Body of pancreas (tissue), 4 donors: ENCODE results near the gene SP100. TPM values are rescaled to one million over a fixed set of nuclear protein-coding genes. Genes with fewer than 3 reads are reported as not detected.

Experiments
- ATAC-seq: fragments of 150-250 bp; one replicate; pipeline ENCODE4 v1.9.1; 2016
- DNase-seq, 4 donors: peaks; one replicate each; pipeline ENCODE4 v3.0.0-alpha.2; 2019
- H3K27ac ChIP-seq, 4 donors: fragments of 200-600 bp; sonication (generic); 1 replicate in 3 of 4; 2 replicates in 1 of 4; pipeline versions ENCODE4 v1.5.1 to v1.6.1; 2016 to 2019; ENCODE audit warnings: mild to moderate bottlenecking in 1 of 4, mixed read lengths in 1 of 4, moderate library complexity in 1 of 4
- H3K27me3 ChIP-seq, 2 donors: fragments of 200-600 bp; sonication (generic); one replicate each; pipeline ENCODE4 v1.6.0; 2016; ENCODE audit warnings: mild to moderate bottlenecking in 1 of 2
- H3K36me3 ChIP-seq, 2 donors: fragments of 200-600 bp; sonication (generic); replicated peaks in 1 of 2; 2 replicates each; pipeline ENCODE4 v1.5.1; 2016; ENCODE audit warnings: low read depth in 2 of 2; ENCODE audit not compliant: insufficient read depth in 1 of 2
- H3K4me1 ChIP-seq: fragments of 200-600 bp; sonication (generic); one replicate; pipeline ENCODE4 v1.6.0; 2016
- H3K4me3 ChIP-seq, 2 donors: fragments of 200-600 bp; sonication (generic); 1 replicate in 1 of 2; 2 replicates in 1 of 2; pipeline ENCODE4 v1.5.1; 2016 to 2019
- H3K9me3 ChIP-seq, 3 donors: fragments of 200-600 bp; sonication (generic); 1 replicate in 2 of 3; 2 replicates in 1 of 3; pipeline ENCODE4 v1.5.1; 2016
- POLR2A ChIP-seq, 3 donors: fragments of 450-650 bp; IDR thresholded peaks; one replicate each; pipeline ENCODE4 v1.6.1; 2016; ENCODE audit warnings: antibody characterized with exemption in 3 of 3, mild to moderate bottlenecking in 2 of 3
- WGBS, 2 donors: methylation state at CpG; one replicate each; pipeline ENCODE4 v1.1.5; 2017; 5-methylcytosine and 5-hydroxymethylcytosine counted together
- intact Hi-C: fragments of 100-400 bp; cut with DNase I; formaldehyde crosslinking; loops from one replicate; pipeline ENCODE4 v1.15.1; 2023
- total RNA-seq, 2 donors: library from RNA; depleted of rRNA; stranded (reverse); fragments of >200 nt; gene quantifications; one replicate each; pipeline ENCODE4 v1.1.0, GENCODE V29; 2016
- TF ChIP-seq, protein P1 (sequence below), 7 experiments: fragments of 450-650 bp in 4 of 7; fragments of 200-600 bp in 3 of 7; sonication (generic) in 3 of 7; IDR thresholded peaks; one replicate each; pipeline ENCODE4 v1.5.1; 2016 to 2019; ENCODE audit warnings: antibody characterized with exemption in 7 of 7

The SP100 gene
- total RNA-seq, 2 donors from 2014 or later = 71.9 to 73.2 TPM

DNA sequence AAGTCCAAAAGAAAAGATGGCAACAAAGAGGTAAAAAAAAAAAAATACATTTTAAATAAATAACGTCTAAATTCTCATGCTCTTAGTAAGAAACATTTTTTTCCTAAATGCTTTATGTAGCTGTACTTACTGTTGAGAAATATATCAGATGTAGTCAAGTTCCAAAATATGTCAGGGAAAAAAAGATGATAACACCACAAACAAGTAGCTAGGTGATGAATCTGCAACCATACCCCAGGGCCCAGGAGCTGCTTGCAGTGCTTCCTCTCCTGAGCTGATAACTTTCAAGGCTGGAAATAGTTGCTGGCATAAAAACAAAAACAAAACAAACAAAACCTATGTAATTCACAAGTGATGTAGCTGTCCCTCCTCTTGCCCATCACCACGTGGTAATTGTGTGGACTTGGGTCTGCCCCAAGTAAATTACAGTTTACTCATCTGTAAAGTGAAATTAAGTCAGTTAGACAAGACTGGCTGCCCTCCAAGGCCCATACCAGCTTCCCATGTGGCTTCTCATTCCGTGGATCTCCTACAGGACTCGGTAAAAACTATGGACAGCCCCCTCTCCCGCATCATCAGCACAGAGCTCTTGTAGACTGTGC, 82.6 kb downstream of the SP100 start:
- Histone ChIP-seq H3K4me3 (no peak overlapping the region), H3K27ac (no peak overlapping the region), H3K4me1 (no peaks in the 10 kb centered on the region), H3K27me3 (no peaks in the 10 kb centered on the region), H3K9me3 (no peaks in the 10 kb centered on the region), H3K36me3 (peaks cover 0 to 13% of the 10 kb centered on the region in 2 donors)
- intact Hi-C loops = no loop called here
- no peak for ATAC-seq
- TF ChIP-seq, protein P1, sequence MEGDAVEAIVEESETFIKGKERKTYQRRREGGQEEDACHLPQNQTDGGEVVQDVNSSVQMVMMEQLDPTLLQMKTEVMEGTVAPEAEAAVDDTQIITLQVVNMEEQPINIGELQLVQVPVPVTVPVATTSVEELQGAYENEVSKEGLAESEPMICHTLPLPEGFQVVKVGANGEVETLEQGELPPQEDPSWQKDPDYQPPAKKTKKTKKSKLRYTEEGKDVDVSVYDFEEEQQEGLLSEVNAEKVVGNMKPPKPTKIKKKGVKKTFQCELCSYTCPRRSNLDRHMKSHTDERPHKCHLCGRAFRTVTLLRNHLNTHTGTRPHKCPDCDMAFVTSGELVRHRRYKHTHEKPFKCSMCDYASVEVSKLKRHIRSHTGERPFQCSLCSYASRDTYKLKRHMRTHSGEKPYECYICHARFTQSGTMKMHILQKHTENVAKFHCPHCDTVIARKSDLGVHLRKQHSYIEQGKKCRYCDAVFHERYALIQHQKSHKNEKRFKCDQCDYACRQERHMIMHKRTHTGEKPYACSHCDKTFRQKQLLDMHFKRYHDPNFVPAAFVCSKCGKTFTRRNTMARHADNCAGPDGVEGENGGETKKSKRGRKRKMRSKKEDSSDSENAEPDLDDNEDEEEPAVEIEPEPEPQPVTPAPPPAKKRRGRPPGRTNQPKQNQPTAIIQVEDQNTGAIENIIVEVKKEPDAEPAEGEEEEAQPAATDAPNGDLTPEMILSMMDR (IDR thresholded peaks at IDR 0.05) = no peak
- TF ChIP-seq POLR2A (IDR thresholded peaks at IDR 0.05) = no peak
- DNase-seq = no peak
- 77 to 79% methylated on average over 5 of the region's 5 CpGs for WGBS, 2 donors

- TF ChIP-seq, protein P1 (IDR thresholded peaks at IDR 0.05) = no peak
- no peak for TF ChIP-seq POLR2A (IDR thresholded peaks at IDR 0.05)
- no peaks in the 10 kb centered on the region for H3K27me3 ChIP-seq
- DNase-seq (no peak), ATAC-seq (no peak)
- intact Hi-C loops = no loop called here
- no peaks in the 10 kb centered on the region for H3K9me3 ChIP-seq
- H3K4me1 ChIP-seq = no peaks in the 10 kb centered on the region
- H3K36me3 ChIP-seq = peaks cover 2 to 10% of the 10 kb centered on the region in 2 donors
- H3K27ac ChIP-seq = no peak overlapping the region
- WGBS, 2 donors = 91 to 92% methylated on average over 7 of the region's 7 CpGs
- H3K4me3 ChIP-seq = no peak overlapping the region
These were observed 86.6 kb downstream of the SP100 start for GRCh38 chr2:230502593-230502992.

- Histone ChIP-seq H3K4me1 (no peaks in the 10 kb centered on the region), H3K9me3 (no peaks in the 10 kb centered on the region), H3K4me3 (no peak overlapping the region), H3K36me3 (peaks cover 4 to 6% of the 10 kb centered on the region in 2 donors), H3K27ac (no peak overlapping the region), H3K27me3 (no peaks in the 10 kb centered on the region)
- intact Hi-C loops = no loop called here
- ATAC-seq (no peak), DNase-seq (no peak)
- TF ChIP-seq, protein P1 (IDR thresholded peaks at IDR 0.05) = no peak
- TF ChIP-seq POLR2A (IDR thresholded peaks at IDR 0.05) = no peak
These were observed 87.8 kb downstream of the SP100 start for GRCh38 chr2:230503798-230504197.

- no peak overlapping the region for H3K27ac ChIP-seq
- DNase-seq = no peak
- H3K9me3 ChIP-seq = no peaks in the 10 kb centered on the region
- peaks cover 3 to 4% of the 10 kb centered on the region in 2 donors for H3K36me3 ChIP-seq
- TF ChIP-seq, protein P1 (IDR thresholded peaks at IDR 0.05) = no peak
- no peak for TF ChIP-seq POLR2A (IDR thresholded peaks at IDR 0.05)
- no peak for ATAC-seq
- intact Hi-C loops = no loop called here
- WGBS, 2 donors = 95% methylated on average over 2 of the region's 2 CpGs
- no peaks in the 10 kb centered on the region for H3K4me1 ChIP-seq
- no peaks in the 10 kb centered on the region for H3K27me3 ChIP-seq
- H3K4me3 ChIP-seq = no peak overlapping the region
These were observed 89.2 kb downstream of the SP100 start for GRCh38 chr2:230505162-230505561.
